Stimulated activated CD8-positive, alpha-beta memory T cell treated with anti-CD3 and anti-CD28 coated beads, Interleukin-15, amount 100 ng/mL, for 24 hours (primary cell): Measurements from ENCODE around the gene RRH.
"Not testable (repeated sequence)": the region's sequence is repeated elsewhere in the genome, so short reads cannot be mapped to it uniquely, and the experiment has no call there.

Experiments used
- DNase-seq: peaks from one replicate; pipeline ENCODE4 v3.0.0-alpha.2; 2020; ENCODE audit warnings: low read depth

RRH gene, protein sequence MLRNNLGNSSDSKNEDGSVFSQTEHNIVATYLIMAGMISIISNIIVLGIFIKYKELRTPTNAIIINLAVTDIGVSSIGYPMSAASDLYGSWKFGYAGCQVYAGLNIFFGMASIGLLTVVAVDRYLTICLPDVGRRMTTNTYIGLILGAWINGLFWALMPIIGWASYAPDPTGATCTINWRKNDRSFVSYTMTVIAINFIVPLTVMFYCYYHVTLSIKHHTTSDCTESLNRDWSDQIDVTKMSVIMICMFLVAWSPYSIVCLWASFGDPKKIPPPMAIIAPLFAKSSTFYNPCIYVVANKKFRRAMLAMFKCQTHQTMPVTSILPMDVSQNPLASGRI

DNA sequence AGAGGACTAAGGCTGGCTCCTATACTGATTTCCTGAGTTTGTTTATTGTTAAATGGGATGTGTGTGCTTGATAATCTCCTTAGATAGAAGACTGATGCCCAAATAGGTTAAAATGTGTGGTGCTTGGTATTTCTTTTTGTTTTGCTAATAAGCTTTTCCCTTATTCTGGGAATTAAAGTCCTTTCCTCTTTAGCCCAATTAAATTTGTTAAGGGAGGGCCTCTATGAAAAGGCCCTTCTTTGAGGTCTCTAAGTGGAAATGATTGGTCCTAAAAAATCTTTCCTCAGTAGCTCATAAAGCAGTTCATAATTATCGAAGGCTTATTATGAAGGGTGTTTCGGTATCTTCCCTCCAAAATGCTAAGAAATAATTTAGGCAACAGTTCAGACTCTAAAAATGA lies at the start of gene RRH:
Gene RRH, plus strand, starts transcription at position 301 of the 400 bp plus-strand sequence. Its CDS starts 56 bp downstream, at position 357.
- DNase-seq: no peak

DNA sequence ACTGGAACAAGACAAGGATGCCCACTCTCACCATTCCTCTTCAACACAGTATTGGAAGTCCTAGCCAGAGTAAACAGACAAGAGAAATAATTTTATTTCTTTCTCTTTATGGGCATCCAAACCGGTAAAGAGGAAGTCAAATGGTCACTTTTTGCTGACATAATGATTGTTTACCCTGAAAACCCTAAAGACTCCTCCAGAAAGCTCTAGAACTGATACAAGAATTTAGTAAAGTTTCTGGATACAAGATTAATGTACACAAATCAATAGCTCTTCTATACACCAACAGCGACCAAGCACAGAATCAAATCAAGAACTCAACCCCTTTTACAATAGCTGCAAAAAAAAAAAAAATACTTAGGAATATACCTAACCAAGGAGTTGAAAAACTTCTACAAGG lies 45.7 kb upstream of the RRH start:
- DNase-seq: not testable (repeated sequence)

DNA sequence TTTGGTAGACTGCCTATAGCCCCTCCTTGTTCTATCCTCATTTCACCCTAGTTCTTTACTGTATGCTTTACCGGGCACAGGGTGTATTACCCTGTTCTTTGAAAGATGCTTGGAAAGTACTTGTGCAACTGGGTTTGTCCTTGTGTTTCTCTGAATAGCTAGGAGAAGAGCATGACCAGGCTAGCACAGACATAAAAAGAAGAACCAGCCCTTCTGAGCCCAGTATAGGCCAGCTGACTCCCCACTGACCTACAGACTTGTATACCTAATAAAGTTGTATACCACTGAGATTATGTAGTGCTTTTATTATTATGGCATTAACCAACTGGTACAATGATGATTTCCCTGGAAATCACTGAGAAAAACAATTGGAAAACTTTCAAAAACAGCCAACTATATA lies 40.9 kb upstream of the RRH start:
- DNase-seq: no peak

DNA sequence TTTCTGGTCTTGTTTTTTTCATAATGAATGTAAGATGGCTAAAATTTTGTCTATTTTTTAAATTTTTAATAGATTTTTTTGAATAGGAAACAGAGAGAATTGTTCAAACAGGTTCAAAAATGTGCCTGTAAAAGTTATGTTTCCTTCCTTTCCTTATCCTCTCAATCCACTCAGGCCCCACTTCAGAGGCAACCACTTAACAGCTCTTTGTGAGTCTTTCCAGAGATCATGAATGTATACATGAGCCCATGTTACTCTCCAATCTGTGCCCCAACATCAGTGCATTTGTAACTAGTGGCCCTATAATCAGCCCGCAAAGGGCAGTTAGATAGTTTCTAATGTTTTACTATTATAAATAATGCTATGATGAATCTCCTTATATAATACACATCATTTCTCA lies 40.0 kb upstream of the RRH start:
- no peak for DNase-seq

DNA sequence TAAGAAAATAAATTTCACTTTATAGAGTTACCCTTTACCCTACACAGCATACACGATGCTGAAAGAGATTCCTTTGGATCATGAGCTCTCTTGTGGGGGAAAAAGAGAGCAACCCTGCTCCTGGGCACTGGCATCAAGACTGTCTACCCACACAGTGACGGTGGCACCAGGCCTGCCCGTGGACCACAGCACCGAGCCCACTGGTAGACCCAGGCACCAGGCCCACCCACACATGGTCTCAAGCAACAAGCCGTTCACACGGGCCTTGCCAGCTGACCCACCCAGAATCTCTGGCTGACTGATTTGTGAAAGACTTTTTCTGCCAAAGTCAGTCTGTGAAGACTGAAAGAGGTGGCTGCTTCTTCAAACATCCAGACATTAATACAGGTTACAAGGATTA lies 32.7 kb upstream of the RRH start:
- no peak for DNase-seq

DNA sequence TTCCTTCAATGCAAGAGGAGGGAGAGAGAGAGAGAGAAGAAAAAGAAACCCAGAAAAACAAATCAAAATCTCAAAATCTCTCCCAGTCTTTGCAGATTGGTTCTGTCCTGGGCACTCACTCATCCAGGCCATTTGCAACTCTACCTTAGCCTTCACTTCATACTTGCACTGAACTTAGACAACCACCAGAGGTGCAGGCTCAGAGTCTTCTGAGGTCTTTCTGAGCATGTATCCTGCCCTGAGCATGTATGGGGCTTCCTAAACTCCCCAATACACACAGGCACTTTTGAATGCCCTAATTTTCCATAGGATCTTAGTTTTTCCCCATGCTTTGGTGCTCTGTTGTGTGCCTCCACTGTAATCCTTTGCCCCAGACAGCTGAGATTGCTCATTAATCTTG lies 28.9 kb upstream of the RRH start:
- no peak for DNase-seq

DNA sequence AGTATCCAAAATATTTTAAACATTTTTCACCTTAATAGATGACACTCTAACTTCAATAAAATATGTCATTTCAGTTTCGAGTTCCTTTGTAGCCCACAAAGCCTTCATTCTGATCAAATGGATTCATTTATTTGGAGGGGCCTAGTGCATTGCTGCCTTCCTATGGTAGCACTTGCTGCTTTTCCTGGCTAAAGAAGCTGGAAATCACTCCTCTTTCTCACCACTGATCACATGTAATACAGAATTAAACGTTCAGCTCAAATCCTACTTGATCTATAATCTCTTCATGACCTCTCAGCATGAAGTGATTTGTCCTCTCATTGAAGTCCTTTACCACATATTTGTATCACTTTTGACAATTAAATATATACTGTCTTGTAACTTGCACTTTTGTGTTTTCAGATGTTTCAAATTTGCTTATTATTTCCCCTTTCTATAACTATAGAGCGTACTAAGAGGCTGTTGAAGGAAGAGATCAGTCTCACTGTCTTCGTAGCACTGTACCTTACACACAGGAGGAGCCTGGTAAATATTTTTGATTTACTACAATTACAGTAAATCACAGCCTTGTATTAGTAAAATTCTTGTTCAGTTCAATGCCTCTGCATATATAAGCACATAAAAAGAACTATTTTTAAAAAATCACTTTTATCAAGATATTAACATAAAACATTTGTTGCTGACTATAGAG lies 26.5 kb upstream of the RRH start:
- DNase-seq: no peak

DNA sequence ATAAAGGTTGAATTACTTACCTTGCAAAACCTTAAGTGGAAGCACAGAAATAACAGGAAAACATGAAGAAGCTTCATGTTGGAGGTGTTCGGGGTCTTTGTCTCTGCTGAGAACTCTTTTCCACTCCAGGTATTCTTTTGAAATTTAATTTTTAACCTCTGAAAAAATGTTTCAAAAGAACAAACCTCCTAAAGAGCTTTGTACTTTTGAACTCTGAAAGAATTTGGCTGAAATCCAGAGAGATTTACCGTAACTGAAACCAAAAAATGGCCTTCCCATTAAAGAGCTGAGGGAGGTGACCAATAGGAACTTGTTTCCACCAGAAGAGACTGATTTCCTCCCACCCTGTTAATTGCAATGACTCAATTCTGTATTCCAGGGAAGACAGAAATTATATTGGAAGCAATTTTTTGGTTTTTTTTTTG lies 25.9 kb upstream of the RRH start, which contains the start of gene CFI:
Gene CFI, minus strand, starts transcription at position 105 of the 425 bp plus-strand sequence. Its CDS starts 28 bp downstream, at position 77.
- no peak for DNase-seq

DNA sequence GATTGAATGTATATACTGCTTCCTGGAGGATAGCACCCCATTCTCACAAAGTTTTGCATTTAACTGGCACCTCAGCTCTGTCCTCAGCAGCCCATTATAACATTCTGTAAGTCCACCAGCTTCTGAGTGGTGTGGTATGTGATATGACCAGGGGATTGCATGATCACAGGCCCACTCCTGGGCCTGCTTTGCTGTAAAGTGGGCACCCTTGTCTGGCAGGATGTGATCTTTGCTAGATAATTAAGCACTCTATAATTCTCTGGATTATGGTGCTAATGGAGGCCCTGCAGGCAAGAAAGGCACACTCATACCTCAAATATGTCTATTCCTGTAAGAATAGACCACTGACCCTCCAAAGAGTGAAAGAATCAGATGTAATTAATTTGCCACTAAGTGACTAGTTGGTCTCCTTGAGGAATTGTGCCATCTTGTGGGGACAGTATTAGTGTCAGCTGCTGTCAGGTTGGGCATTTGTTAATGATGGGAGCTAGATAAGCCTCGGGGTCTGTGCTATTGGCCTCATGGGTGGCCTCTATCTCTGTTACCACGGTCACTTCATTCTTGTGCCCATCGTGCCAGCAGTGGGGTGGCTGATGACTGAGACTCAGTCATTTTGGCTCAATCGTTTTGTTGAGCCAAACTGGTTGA lies 23.7 kb upstream of the RRH start:
- no peak for DNase-seq

DNA sequence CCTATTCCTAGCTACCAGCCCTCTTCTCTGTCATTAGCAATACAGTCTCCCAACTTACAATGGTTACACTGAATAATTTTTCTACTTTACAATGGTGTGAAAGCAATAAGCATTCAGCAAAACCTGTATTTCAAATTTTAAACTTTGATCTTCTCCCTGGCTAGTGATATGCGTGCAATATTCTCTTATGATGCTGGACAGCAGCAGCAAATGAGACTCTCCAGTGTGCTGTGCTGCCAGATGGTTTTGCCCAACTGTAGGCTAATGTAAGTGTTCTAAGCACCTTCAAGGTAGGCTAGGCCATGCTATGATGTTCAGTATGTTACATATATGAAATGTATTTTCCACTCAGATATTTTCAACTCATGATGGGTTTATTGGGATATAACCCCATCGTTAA lies 18.1 kb upstream of the RRH start:
- no peak for DNase-seq

DNA sequence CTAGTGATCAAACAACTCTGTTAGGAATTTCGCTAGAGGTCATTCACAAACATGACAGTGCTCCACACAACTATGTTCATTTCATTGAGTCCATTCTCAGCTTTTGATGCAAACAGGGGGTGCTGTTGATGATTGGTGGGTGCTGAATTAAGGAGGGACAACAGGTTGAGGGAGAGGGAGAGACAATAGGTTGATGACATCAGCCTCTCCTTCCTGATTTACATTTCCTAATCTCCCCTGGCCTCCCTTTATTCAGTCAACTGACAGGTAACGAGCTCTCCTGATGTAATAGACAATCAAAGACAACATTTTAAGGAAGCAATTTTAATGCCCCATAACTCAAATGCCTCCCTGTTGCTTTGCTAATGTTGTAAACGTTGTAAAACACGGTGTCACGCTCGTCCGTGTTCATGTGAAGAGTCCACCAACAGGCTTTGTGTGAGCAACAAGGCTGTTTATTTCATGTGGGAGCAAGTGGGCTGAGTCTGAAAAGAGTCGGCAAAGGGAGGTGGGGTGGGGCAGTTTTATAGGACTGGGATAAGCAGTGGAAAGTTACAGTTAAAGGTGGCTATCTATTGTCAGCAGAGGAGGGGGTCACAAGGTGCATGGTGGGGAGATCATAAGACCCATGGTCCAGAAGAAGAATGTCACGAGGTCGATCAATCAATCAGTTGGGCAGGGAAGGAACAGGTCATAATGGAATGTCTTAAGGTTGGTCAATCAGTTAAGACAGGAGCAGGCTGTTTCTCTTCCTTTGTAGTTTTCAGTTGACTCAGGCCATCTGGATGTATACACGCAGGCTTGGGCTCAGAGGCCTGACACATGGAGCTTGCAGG lies 17.0 kb upstream of the RRH start:
- no peak for DNase-seq

DNA sequence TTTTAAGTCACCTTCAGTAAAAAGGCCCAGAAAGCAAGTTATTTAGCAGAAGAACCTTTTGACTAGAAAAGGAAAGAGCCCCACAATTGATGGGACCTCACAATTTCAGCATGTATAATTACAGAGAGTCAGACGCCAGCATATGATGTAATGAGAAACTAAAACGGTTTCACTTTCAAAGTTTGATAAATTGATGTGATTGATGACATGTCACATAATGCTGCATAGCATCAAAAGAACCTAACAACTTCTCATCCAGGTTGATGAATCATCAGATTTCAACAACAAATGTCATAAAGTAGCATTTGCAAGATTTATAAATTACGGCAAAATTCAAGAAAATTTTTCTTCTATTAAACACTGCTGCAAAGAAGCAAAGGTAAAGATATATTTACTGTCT lies 16.1 kb upstream of the RRH start:
- DNase-seq: no peak

DNA sequence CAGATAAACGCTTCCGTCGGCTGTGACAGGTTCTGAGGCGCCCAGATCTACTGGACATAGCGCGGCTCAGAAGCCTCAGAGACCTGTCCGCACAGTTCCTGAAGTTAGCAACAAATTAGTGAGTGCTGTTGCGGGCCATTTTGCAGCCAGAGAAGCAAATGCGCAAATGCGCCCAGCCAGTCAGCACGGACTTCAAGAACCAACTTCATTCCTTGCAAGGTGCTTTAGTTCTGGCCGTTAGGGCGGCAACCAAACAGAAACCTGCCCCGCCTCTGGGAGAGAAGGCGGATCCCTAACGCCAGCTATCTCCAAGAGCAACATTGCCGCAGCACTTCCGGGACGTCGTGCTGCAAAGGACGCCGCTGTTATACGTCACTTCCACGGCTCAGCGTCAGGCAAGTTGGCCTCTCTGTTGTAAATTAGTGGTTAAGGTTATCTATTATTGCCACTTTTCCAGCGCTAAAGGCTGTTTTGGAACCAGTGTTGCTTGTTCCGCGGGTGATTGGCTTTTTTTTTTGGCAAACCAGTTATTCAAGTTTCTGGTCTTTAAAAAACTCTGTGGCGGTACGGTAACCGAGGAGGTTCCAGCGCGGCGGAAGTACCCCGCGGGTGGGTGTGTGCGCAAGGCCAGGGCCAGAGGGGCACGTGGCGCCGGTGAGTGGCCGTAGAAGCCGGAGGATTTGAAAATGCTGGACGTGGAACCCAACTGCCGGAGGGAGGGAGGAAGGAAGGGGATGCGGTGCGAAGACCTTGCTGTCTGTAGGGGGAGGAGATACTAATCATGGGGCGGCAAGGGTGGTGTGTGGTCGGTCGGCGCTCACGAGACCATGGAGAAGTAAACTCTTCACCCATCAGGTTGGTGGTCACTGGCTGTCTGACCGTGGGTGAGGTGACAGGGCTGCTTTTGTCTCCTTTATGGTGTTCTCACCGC lies 12.4 kb upstream of the RRH start, which contains the start of gene GAR1:
Gene GAR1, plus strand, starts transcription at position 612 of the 931 bp plus-strand sequence. CDS start 403 bp downstream, outside the sequence.
- DNase-seq: peak; percentile 61

DNA sequence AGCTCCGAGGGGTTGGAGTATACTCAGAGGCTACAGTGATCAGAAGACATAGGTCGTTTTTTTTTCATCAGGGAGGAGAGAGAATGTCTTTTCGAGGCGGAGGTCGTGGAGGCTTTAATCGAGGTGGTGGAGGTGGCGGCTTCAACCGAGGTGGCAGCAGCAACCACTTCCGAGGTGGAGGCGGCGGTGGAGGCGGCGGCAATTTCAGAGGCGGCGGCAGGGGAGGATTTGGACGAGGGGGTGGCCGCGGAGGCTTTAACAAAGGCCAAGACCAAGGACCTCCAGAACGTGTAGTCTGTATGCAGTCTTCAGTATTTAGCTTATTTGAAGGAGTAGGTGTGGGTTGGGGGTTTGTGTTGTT lies 11.7 kb upstream of the RRH start:
- DNase-seq: peak; percentile 27

DNA sequence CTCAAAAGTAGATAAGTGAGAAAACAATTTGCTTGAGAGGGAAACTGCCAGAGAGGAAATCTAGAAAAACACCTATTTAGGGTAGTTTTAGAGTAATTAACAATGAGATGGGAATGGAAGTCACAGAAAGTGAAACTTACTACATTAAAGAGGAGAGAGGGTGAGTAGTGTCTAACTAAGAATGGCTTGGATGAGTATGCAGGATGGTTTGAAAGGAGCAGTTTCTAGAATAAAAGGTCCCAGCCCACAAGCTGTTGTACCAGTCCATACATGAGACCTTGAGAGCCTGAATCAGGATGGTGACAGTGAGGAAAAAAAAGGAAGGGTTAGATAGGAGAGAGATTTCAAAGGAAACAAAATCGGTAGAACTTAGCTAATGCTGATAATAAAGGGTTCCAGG lies 10.9 kb upstream of the RRH start:
- DNase-seq: no peak

DNA sequence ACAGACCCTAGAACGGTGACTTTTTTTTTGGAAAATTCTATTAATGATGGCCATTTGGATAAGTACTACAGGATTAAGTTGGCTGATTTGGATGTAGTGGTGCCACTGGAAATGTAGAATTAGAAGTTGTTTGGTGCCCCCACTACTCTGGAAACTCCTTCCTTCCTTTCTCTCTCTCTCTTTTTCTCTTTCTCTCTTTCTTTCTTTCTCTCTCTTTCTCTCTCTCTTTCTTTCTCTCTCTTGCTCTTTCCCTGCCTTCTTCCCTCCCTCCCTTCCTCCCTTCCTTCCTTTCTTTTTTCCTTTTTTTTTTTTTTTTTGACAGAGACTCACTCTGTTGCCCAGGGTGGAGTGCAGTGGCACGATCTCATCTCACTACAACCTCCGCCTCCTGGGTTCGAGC lies 9.5 kb upstream of the RRH start:
- DNase-seq: no peak

DNA sequence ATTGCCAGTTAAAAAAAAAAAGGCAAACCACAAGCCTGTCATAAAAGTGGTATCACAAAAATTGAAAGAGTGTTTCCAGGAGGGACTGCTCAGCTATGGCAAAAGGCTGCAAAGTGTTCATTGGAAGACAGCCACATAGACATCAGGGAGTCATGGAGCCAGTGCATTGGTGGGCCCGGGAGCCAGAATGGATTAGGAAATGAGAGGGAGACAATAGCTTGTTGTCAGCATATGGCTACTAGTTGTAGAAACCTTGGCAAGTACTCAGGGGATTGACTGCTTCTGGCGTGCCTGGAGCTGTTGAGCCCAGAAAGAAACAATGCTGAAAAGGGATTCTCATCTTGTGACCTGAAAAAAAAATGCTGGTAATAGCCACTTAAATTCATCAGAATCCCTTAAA lies 7.2 kb upstream of the RRH start:
- no peak for DNase-seq

DNA sequence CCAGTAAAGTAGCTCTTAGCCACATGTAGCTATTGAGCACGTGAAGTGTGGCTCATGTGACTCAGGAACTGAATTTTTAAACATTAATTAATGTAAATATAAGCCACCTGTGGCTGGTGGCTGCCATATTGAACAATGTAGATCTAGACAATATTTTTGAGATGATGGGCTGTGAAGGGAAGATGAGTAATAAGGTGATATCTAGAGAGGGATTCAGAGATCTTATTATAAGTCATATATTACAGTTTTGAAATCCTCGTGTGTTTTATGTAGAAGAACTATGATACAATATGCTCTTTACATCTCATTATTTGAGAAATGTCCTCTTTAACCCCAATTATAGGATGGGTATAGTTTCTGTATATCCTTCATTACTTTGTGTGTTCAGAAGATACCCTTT lies 6.6 kb upstream of the RRH start:
- DNase-seq: no peak

DNA sequence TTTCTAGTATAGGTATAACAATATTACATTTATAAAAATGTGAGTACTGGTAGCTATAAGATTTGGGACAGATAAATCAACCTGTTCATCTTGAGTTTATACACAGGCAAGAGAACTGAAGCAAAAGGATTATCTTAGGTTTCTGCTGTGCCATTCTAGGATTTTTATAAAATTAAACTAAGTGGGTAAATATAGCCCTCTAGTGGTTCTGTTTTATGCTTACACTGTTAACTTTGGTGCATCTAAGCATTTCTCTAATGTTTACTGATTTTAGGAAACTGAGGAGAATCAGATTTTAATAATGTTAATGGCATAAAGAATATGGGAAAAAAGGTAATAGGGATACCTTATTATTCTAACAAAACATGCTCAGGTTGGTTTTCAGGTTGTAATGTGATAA lies 1.1 kb upstream of the RRH start:
- DNase-seq: no peak

DNA sequence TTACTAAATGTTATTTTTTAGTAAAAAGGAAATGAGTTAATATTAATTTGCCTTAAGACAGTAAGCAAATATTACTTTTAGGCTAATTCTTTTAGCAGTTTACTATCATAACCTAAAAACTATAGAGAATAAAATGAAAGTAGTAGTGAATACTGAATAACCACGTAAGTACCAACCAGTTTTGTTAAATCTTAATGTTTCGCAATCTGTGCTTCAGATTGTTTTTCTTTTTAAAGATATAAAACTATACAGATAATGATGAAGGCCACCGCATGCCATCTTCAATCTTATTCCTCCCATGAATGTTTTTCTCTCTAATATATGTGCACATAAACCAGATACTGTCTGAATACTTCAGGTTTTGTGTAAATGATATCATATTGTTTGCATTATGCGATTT lies 6.0 kb downstream of the RRH start:
- no peak for DNase-seq

DNA sequence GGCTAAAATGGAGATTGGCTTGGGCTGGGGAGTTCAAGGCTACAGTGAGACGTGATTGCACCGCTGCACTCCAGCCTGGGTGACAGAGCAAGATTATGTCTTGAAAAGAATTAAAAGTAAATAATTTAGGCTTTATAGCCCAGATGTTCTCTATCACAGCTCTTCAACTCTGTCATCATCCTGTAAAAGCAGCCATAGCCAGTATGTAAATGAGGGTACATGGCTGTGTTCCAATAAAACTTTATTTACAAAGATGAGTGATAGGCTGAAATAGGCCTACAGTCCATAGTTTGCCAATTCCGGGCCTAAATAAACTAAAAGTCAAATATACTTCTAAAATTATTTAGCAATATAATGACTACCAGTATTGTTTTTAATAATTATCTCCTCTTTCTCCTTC lies 9.2 kb downstream of the RRH start:
- DNase-seq: no peak
